ENCODE results near the gene PRR29. TPM values are rescaled to one million over a fixed set of nuclear protein-coding genes. Genes with fewer than 3 reads are reported as not detected.

Gene PRR29
- 1 to 10 TPM; 3.8 TPM for total RNA-seq

DNA sequence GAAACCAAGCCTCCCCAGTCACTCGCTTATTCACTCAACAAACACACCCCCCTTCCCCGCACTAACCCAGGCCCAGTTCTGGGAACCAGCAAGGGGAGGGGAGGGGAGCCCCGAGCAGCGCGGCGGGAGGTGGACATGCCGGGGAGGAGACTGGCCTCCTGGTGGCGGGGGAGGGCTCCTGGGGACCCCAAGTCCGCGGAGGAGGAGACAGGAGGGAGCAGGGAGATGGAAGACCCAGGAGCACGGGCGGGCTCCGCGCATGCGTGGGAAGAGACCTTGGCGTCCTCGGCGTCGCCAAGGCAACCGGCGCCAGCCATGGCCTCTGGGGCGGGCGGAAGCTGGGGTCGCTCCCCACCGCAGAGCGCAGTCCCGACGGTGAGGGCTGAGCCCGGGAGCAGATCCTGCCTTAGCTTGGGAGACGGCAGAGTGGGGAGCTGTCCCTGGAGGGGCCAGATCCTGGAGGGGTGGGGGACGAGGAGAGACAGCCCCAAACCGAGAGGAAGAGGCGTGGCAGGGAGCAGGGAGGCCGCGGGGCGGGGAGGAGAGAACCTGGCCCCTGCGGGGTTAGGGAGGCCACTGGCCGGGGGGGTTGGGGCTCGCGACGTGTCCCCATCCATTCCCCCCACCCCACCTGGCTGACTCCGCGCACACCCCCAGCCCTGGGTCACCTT, at the start of gene PRR29:
PRR29 (plus strand) TSS at position 302 of the 671 bp plus-strand sequence; CDS start at position 316, 14 bp downstream.
- ChIA-PET CTCF (interaction anchor here (0.6 to 1.4 kb wide), 4 partner anchors 20 to 499 kb away, joined by 3 to 5 read pairs (median 4); partner anchors contain the start of genes ICAM2 and POLG2), POLR2A (no interaction called here)
- Mint-ChIP-seq H3K4me1 (peaks cover 61% of the 10 kb centered on the region), H3K9me3 (no peaks in the 10 kb centered on the region), H3K4me3 (peak within 1 kb of the TSS; percentile 85), H3K27ac (peak within 1 kb of the TSS; percentile 77), H3K36me3 (ENCODE audit: low read depth) (peaks cover 6% of the 10 kb centered on the region), H3K27me3 (peaks cover 9% of the 10 kb centered on the region)
- peak; percentile 78 for DNase-seq

GRCh38 chr17:63948521-63948920, 49.6 kb upstream of the PRR29 start:
- POLR2A ChIA-PET, result no interaction called here
- Mint-ChIP-seq H3K36me3 (ENCODE audit: low read depth) (no peaks in the 10 kb centered on the region), H3K27me3 (peaks cover 4% of the 10 kb centered on the region), H3K4me3 (no peak overlapping the region), H3K27ac (no peak overlapping the region), H3K9me3 (no peaks in the 10 kb centered on the region), H3K4me1 (peaks cover 26% of the 10 kb centered on the region)
- DNase-seq, result no peak
- CTCF ChIA-PET, result interaction anchor here (1.1 to 1.5 kb wide), 2 partner anchors 17 to 37 kb away, joined by 5 read pairs; no protein-coding TSS in a partner anchor

GRCh38 chr17:63949576-63950250, 48.4 kb upstream of the PRR29 start:
- Mint-ChIP-seq H3K27ac (no peak overlapping the region), H3K4me3 (no peak overlapping the region), H3K4me1 (peaks cover 38% of the 10 kb centered on the region), H3K27me3 (no peaks in the 10 kb centered on the region), H3K36me3 (ENCODE audit: low read depth) (no peaks in the 10 kb centered on the region), H3K9me3 (no peaks in the 10 kb centered on the region)
- DNase-seq, result no peak
- ChIA-PET POLR2A (no interaction called here), CTCF (interaction anchor here (0.9 to 1.6 kb wide), 5 partner anchors 16 to 38 kb away, joined by 3 to 5 read pairs (median 5); partner anchors contain the start of gene CD79B)

DNA sequence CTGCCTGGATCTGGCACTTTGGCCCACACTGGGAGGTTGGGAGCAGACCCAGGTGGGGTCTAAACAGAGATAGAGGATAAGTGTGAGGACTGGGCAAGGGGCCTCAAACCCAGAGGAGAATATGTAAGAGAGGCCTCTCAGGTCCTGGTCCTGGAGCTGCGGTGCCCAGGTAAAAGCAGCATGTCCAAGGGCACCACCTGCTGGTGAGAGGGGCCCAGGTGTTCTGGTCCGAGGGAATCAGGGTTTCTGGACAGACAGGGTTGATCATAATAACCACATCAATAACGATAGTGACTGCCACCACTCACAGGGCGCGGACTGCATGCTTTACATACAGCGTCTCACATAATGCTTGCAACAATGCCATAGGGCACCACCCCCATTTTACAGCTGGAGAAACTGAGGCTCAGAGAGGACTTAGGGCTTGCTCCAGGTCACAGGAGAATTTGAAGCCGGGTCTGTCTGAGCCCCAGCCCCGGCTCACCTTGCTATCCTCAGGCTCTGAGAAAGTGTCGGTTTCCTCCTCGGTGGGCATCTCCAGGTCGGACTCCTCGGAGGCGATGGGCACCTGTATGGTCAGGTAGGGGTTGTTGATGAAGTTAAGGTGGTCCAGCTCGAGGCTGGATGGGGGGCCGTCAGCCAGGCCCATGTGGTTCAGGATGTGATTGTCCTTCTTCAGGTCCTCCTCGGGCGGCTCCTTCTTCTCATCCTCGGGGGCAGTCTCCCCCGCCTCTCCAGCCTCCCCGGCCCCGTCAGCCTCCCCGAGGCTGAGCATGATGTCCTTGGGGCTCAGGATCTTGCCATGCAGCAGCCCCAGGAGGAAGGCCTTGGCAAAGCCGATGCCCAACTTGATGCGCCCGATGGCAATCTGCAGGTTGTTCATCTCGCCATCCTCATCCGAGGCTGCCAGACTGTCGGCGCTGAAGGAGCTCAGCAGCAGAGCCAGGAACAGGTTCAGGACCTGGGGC, 46.9 kb upstream of the PRR29 start:
- Mint-ChIP-seq H3K4me1 (peaks cover 33% of the 10 kb centered on the region), H3K27ac (no peak overlapping the region), H3K9me3 (no peaks in the 10 kb centered on the region), H3K36me3 (ENCODE audit: low read depth) (no peaks in the 10 kb centered on the region), H3K4me3 (no peak overlapping the region), H3K27me3 (no peaks in the 10 kb centered on the region)
- DNase-seq, result peak; percentile 41
- CTCF ChIA-PET, result interaction anchor here (0.7 to 1.6 kb wide), 6 partner anchors 10 to 39 kb away, joined by 3 to 5 read pairs (median 3); partner anchors contain the start of gene CD79B
- POLR2A ChIA-PET, result no interaction called here

GRCh38 chr17:63954402-63955063, 43.6 kb upstream of the PRR29 start:
- peaks cover 26% of the 10 kb centered on the region for H3K4me1 Mint-ChIP-seq
- peak; percentile 40 for DNase-seq
- no peaks in the 10 kb centered on the region for H3K36me3 Mint-ChIP-seq (ENCODE audit: low read depth)
- H3K4me3 Mint-ChIP-seq, result no peak overlapping the region
- no peaks in the 10 kb centered on the region for H3K27me3 Mint-ChIP-seq
- no peaks in the 10 kb centered on the region for H3K9me3 Mint-ChIP-seq
- ChIA-PET CTCF (interaction anchor here (0.6 to 1.5 kb wide), 8 partner anchors 9 to 106 kb away, joined by 3 to 5 read pairs (median 3); partner anchors contain the start of genes GH1 and ICAM2), POLR2A (no interaction called here)
- H3K27ac Mint-ChIP-seq, result peak overlapping the region; percentile 69

DNA sequence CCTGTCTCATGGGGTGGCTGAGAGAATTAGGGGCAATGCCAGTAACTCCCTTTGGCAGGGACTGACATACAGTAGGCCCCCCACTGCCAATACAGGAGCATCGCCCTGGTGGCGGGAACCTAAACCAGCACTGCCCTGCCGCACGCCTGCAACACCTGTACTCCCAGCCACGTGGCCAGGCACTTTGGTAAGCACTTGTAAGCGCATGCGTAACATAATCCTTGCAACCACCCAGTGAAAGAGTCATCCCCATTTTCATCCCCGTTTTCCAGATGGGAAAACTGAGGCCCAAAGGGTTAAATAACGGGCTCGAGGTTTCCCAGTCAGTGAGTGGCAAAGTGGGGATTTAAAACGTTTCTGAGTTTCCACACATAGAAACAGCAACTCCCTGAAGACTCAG, 42.9 kb upstream of the PRR29 start:
- POLR2A ChIA-PET, result no interaction called here

GRCh38 chr17:63955791-63956190, 42.4 kb upstream of the PRR29 start:
- no peak for DNase-seq
- Mint-ChIP-seq H3K4me3 (no peak overlapping the region), H3K27ac (no peak overlapping the region), H3K4me1 (peaks cover 26% of the 10 kb centered on the region), H3K27me3 (no peaks in the 10 kb centered on the region), H3K36me3 (ENCODE audit: low read depth) (no peaks in the 10 kb centered on the region), H3K9me3 (no peaks in the 10 kb centered on the region)
- CTCF ChIA-PET, result interaction anchor here (1.0 to 2.9 kb wide), 5 partner anchors 9 to 69 kb away, joined by 3 to 13 read pairs (median 4); partner anchors contain the start of gene GH1
- POLR2A ChIA-PET, result no interaction called here

More for the DNA sequence above, 42.9 kb upstream of the PRR29 start:
- Mint-ChIP-seq H3K4me1 (peaks cover 26% of the 10 kb centered on the region), H3K4me3 (no peak overlapping the region), H3K27ac (no peak overlapping the region), H3K36me3 (ENCODE audit: low read depth) (no peaks in the 10 kb centered on the region), H3K27me3 (no peaks in the 10 kb centered on the region), H3K9me3 (no peaks in the 10 kb centered on the region)
- CTCF ChIA-PET, result interaction anchor here (0.9 to 1.5 kb wide), 6 partner anchors 9 to 70 kb away, joined by 3 to 5 read pairs (median 4); partner anchors contain the start of gene GH1
- no peak for DNase-seq

- Mint-ChIP-seq H3K27me3 (no peaks in the 10 kb centered on the region), H3K4me3 (no peak overlapping the region), H3K4me1 (peaks cover 27% of the 10 kb centered on the region), H3K36me3 (ENCODE audit: low read depth) (no peaks in the 10 kb centered on the region), H3K9me3 (no peaks in the 10 kb centered on the region), H3K27ac (peak overlapping the region; percentile 38)
- no peak for DNase-seq
- ChIA-PET CTCF (interaction anchor here (1.0 to 2.9 kb wide), 4 partner anchors 8 to 69 kb away, joined by 3 to 13 read pairs (median 6); no protein-coding TSS in a partner anchor), POLR2A (no interaction called here)
These were observed 41.7 kb upstream of the PRR29 start for GRCh38 chr17:63956296-63956920.

DNA sequence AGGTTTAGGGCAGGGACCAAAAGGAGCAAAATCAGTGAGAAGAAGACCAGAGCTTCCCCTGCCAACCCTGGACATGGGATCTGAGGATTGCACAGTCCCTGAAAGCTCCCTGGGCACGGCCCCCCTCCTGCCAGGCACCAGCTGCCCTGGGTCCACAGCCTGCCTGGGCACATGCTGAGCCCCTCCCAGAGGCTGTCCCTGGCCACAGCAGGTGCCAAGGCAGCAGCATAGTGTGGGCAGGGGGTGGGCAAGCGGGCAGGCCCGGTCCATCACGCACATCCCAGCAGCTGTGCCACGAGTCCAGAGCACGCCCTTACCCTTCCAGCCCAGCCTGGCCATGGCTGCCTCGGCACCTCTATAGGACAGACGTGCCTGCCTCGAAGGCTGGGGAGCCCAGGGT, 38.1 kb upstream of the PRR29 start:
- Mint-ChIP-seq H3K27ac (no peak overlapping the region), H3K27me3 (peaks cover 2% of the 10 kb centered on the region), H3K4me1 (peaks cover 7% of the 10 kb centered on the region), H3K4me3 (no peak overlapping the region), H3K36me3 (ENCODE audit: low read depth) (no peaks in the 10 kb centered on the region), H3K9me3 (no peaks in the 10 kb centered on the region)
- CTCF ChIA-PET, result interaction anchor here (1.1 to 1.3 kb wide), 2 partner anchors 13 to 35 kb away, joined by 3 to 4 read pairs; no protein-coding TSS in a partner anchor
- POLR2A ChIA-PET, result no interaction called here
- DNase-seq, result no peak

DNA sequence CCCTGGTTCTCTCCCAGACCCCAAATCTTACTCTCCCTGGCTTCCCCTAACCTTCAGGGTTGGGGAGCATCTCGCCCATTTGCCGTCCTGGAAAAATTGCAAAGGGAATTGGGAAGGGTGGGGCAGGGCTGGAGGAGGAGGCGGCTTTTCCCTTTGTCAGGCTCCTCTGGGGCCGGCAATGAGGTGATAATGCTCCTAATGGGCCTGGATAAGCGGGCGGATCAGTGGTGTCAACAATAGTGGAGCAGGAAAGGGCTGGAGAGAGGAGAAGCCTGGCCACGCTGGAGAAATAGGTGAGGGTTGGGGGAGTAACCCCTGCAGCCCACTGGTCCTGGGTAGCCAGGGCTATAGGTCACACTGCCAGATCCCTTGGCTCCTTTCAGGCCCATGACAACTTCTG, 37.7 kb upstream of the PRR29 start:
- peaks cover 7% of the 10 kb centered on the region for H3K4me1 Mint-ChIP-seq
- peaks cover 2% of the 10 kb centered on the region for H3K27me3 Mint-ChIP-seq
- POLR2A ChIA-PET, result no interaction called here
- no peaks in the 10 kb centered on the region for H3K9me3 Mint-ChIP-seq
- H3K36me3 Mint-ChIP-seq (ENCODE audit: low read depth), result no peaks in the 10 kb centered on the region
- no peak overlapping the region for H3K4me3 Mint-ChIP-seq
- H3K27ac Mint-ChIP-seq, result no peak overlapping the region
- no peak for DNase-seq
- CTCF ChIA-PET, result interaction anchor here (1.9 kb wide), 1 partner anchor 41 kb away, joined by 7 read pairs; no protein-coding TSS in a partner anchor

GRCh38 chr17:63961355-63962212, 36.6 kb upstream of the PRR29 start:
- Mint-ChIP-seq H3K4me1 (peaks cover 9% of the 10 kb centered on the region), H3K4me3 (no peak overlapping the region), H3K36me3 (ENCODE audit: low read depth) (no peaks in the 10 kb centered on the region), H3K27me3 (peaks cover 2% of the 10 kb centered on the region), H3K27ac (no peak overlapping the region), H3K9me3 (no peaks in the 10 kb centered on the region)
- CTCF ChIA-PET, result interaction anchor here (0.6 to 2.1 kb wide), 8 partner anchors 9 to 67 kb away, joined by 3 to 8 read pairs (median 4); no protein-coding TSS in a partner anchor
- POLR2A ChIA-PET, result interaction anchor here (0.5 kb wide), 1 partner anchor 14 kb away, joined by 3 read pairs; no protein-coding TSS in a partner anchor
- DNase-seq, result peak; percentile 31

All from activated CD4-positive, alpha-beta T cell treated with anti-CD3 and anti-CD28 coated beads, Interleukin-2, amount 10 ng/mL, durations not matched to agents 7 days and 5 days (primary cell).